ENCODE measurements around the gene CCNYL1.

DNA sequence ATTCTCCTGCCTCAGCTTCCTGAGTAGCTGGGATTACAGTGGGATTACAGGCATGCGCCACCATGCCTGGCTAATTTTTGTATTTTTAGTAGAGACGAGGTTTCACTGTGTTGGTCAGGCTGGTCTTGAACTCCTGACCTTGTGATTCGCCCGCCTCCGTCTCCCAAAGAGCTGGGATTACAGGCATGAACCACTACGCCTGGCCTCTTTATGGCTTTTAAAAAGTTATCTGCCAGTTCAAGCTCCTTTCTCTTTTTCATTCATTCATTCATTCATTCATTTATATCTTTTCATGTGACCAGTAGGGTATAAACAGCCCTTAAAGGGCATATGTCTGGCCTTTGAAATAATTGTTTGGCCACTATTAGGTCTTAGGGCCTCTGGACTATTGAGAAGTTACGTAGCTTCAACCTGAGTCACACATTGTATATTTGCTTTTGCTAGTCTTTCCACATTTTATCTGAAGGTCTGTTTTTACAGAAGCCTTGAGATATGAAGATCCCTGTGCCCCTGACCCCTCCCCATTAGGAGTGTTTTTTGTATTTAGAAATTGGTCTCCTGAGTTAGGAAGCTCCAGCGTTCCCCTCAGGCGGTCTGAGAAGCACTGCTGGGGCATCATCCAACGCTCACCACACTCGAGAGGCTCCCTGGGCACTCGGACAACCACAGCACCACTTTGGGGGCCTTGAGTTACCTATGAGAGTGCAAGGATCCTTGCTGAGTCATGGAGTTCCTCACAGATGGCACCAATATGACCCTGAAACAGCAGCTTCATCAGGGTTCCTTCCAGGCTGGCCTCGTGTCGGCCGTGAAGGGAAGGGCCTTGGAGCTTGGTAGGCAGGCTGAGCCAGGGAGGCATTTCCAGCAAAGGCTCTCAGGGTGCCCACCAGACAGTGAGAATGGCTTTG, 36.5 kb downstream of the CCNYL1 start:
- TF ChIP-seq, protein P1, sequence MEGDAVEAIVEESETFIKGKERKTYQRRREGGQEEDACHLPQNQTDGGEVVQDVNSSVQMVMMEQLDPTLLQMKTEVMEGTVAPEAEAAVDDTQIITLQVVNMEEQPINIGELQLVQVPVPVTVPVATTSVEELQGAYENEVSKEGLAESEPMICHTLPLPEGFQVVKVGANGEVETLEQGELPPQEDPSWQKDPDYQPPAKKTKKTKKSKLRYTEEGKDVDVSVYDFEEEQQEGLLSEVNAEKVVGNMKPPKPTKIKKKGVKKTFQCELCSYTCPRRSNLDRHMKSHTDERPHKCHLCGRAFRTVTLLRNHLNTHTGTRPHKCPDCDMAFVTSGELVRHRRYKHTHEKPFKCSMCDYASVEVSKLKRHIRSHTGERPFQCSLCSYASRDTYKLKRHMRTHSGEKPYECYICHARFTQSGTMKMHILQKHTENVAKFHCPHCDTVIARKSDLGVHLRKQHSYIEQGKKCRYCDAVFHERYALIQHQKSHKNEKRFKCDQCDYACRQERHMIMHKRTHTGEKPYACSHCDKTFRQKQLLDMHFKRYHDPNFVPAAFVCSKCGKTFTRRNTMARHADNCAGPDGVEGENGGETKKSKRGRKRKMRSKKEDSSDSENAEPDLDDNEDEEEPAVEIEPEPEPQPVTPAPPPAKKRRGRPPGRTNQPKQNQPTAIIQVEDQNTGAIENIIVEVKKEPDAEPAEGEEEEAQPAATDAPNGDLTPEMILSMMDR (IDR thresholded peaks at IDR 0.05; ENCODE audit: poor library complexity), result no peak
- TF ChIP-seq EZH2phosphoT487 (IDR thresholded peaks at IDR 0.05; ENCODE audit: low read depth, severe bottlenecking, unreplicated experiment), result no peak
- TF ChIP-seq EZH2 (IDR thresholded peaks at IDR 0.05; ENCODE audit: borderline replicate concordance), result no peak
